ENCODE data around the gene PCDHGA9. TPM values are rescaled to one million over a fixed set of nuclear protein-coding genes. Genes with fewer than 3 reads are reported as not detected.

The PCDHGA9 gene
- total and polyA plus RNA-seq, 9 of the 15 experiments (the other 6 are each of a cell fraction or from before 2014, with no cell fraction given), result 0.03 to 0.18 (median 0.11) TPM; not detected in 2

- peak overlapping the region; percentile 69; the same call in 1 of the 2 replicates for H2AFZ ChIP-seq (ENCODE audit: low read depth, low read length)
- in situ Hi-C loops (cut with MboI), result no loop called here
These were observed 11.0 kb downstream of the PCDHGA9 start for GRCh38 chr5:141413540-141414069.

More at GRCh38 chr5:141413540-141414069, 11.0 kb downstream of the PCDHGA9 start:
- H3K79me2 ChIP-seq (ENCODE audit: control insufficient read depth, insufficient read depth, low read length), result no peaks in the 10 kb centered on the region
- H3K9ac ChIP-seq (ENCODE audit: insufficient read depth in 1 of 2, low read depth in 2 of 2, low read length in 2 of 2), result no peak overlapping the region
- intact Hi-C loops (cut with micrococcal nuclease), result loop anchor here (5.0 kb wide), 1 partner anchor 109 kb away; no protein-coding TSS in a partner anchor
- TF ChIP-seq CUX1 (CRISPR knock-in tag; IDR thresholded peaks at IDR 0.05) (no peak), NONO (IDR thresholded peaks at IDR 0.05; ENCODE audit: low read depth in 2 of 2, low read length in 1 of 2) (no peak), ETV6 (IDR thresholded peaks at IDR 0.05; ENCODE audit: borderline replicate concordance in 1 of 2, low read depth in 2 of 2, low read length in 1 of 2) (no peak), ETV6 (CRISPR knock-in tag; IDR thresholded peaks at IDR 0.05; ENCODE audit: borderline replicate concordance) (no peak), RFX5 (IDR thresholded peaks at IDR 0.05; ENCODE audit: low read depth, low read length) (no peak), POLR2AphosphoS5 (IDR thresholded peaks at IDR 0.05; ENCODE audit: control insufficient read depth, insufficient read depth, low read depth, low read length) (no peak), CHD1 (IDR thresholded peaks at IDR 0.05; ENCODE audit: low read length) (no peak), SMAD4 (CRISPR knock-in tag; conservative IDR thresholded peaks at IDR 0.05) (no peak), ZBTB17 (CRISPR knock-in tag; IDR thresholded peaks at IDR 0.05) (no peak), ZNF24 (IDR thresholded peaks at IDR 0.05) (no peak), MLLT1 (IDR thresholded peaks at IDR 0.05) (no peak), ZNF639 (CRISPR knock-in tag; conservative IDR thresholded peaks at IDR 0.05 in 1 of 2, IDR thresholded peaks at IDR 0.05 in 1 of 2) (no peak)
- H3K27me3 ChIP-seq (ENCODE audit: control insufficient read depth in 2 of 2, insufficient read depth in 2 of 2, low read length in 2 of 2), result peaks cover 7 to 33% of the 10 kb centered on the region in 2 experiments; a peak in 4 of 5 replicates
- H3K9me3 ChIP-seq (replicated peaks; ENCODE audit: control insufficient read depth, insufficient read depth, low read depth, low read length), result no peaks in the 10 kb centered on the region; the same call in 1 of the 2 replicates
- H3K4me3 ChIP-seq, result 0 out of 2 replicates have a peak overlapping the region, but pooled peaks have one; percentile 21
- FAIRE-seq, result no peak
- no peak overlapping the region for H3K27ac ChIP-seq (ENCODE audit: extremely low read depth, low read depth, low read length)
- POLR2A ChIA-PET, result interaction anchor here (0.8 to 1.9 kb wide), 3 partner anchors 8 to 262 kb away, joined by 4 to 7 read pairs (median 4); partner anchors contain the start of gene PCDHGA11
- H3K9me1 ChIP-seq (ENCODE audit: control insufficient read depth, insufficient read depth, low read length), result no peaks in the 10 kb centered on the region
- ATAC-seq, result no peak
- no peak for DNase-seq (ENCODE audit: extremely low read depth in 1 of 4, low spot score in 3 of 4)
- WGBS (ENCODE audit: insufficient coverage, low coverage, missing lambda C conversion rate), result 9% methylated on average over 25 of the region's 25 CpGs
- H4K20me1 ChIP-seq (replicated peaks; ENCODE audit: control insufficient read depth, insufficient read depth, low read length), result no peaks in the 10 kb centered on the region
- peak overlapping the region; percentile 21 for H3K4me2 ChIP-seq (ENCODE audit: insufficient read depth, low read length)
- H3K4me1 ChIP-seq (replicated peaks in 1 of 2; ENCODE audit: control insufficient read depth in 2 of 2, insufficient read depth in 2 of 2, low read length in 2 of 2), result peaks cover 0 to 27% of the 10 kb centered on the region in 2 experiments; a peak in 2 of 5 replicates
- no TSS peak for BruUV-seq (replicated peaks)
- CTCF ChIA-PET (ENCODE audit: low intra/inter-chr PET ratio), result interaction anchor here (0.6 to 1.5 kb wide), 3 partner anchors 125 to 400 kb away, joined by 3 to 4 read pairs (median 3); no protein-coding TSS in a partner anchor
- no peaks in the 10 kb centered on the region for H3K36me3 ChIP-seq (ENCODE audit: control insufficient read depth, insufficient read depth, low read length)
